HepG2 (cell line): ENCODE results near the gene TET3. TPM values are rescaled to one million over a fixed set of nuclear protein-coding genes. Genes with fewer than 3 reads are reported as not detected.

Experiments
- ATAC-seq: fragments of 200-7000 bp; cut with Tn5 transposase; 3 replicates; pipeline ENCODE4 v1.9.1; 2020; ENCODE audit warnings: mild to moderate bottlenecking, moderate library complexity
- BruUV-seq: library from RNA; stranded (reverse); fragments of 400-500 nt; replicated peaks from 2 replicates; lab custom pipeline; 2021; lab: Mats Ljungman, UMichigan
- CTCF ChIA-PET: fragments of 300-600 bp; formaldehyde crosslinking; extraction: SDS; loops from one replicate; lab custom pipeline; 2021; ENCODE audit warnings: low total read pairs, inconsistent platforms, low intra/inter-chr PET ratio; lab: Yijun Ruan, JAX
- POLR2A ChIA-PET: fragments of 350-600 bp; sonication (Branson Sonifier 250); formaldehyde crosslinking; loops from one replicate; lab custom pipeline; 2020; ENCODE audit warnings: antibody characterized with exemption, inconsistent platforms; lab: Yijun Ruan, JAX
- DNase-seq: peaks from one replicate; pipeline ENCODE4 v3.0.0-alpha.2; 2015; ENCODE audit warnings: low spot score
- FAIRE-seq: peaks from 3 replicates; lab custom pipeline; 2011; peaks lifted over from hg19 to GRCh38; lab: Jason Lieb, UNC
- H2AFZ ChIP-seq: one replicate; pipeline ENCODE4 v1.6.1; 2011; ENCODE audit warnings: low read length, inconsistent platforms
- H3K27ac ChIP-seq: fragments of 300-600 bp; 3 replicates; pipeline ENCODE4 v1.8.0; 2011; ENCODE audit warnings: mixed run types, mild to moderate bottlenecking, mixed read lengths, low read length, inconsistent platforms; ENCODE audit not compliant: insufficient read depth; ENCODE audit errors: extremely low read length
- H3K27me3 ChIP-seq, 2 experiments: fragments of 200-600 bp in 1 of 2; 2 replicates in 1 of 2; 3 replicates in 1 of 2; pipeline versions ENCODE4 v1.6.0 to v1.8.0; 2011; ENCODE audit warnings: low read length in 2 of 2, mild to moderate bottlenecking in 2 of 2, moderate library complexity in 2 of 2, inconsistent platforms in 1 of 2; ENCODE audit not compliant: insufficient read depth in 2 of 2, control insufficient read depth in 1 of 2
- H3K36me3 ChIP-seq, 2 experiments: fragments of 200-600 bp in 1 of 2; replicated peaks in 1 of 2; 2 replicates in 1 of 2; 3 replicates in 1 of 2; pipeline versions ENCODE4 v1.5.1 to v1.8.0; 2011; ENCODE audit warnings: low read length in 2 of 2, inconsistent platforms in 1 of 2; ENCODE audit not compliant: insufficient read depth in 2 of 2, control insufficient read depth in 1 of 2
- H3K4me1 ChIP-seq: 2 replicates; pipeline ENCODE4 v1.5.1; 2012; ENCODE audit warnings: low read length, inconsistent platforms; ENCODE audit not compliant: insufficient read depth
- H3K4me2 ChIP-seq: 2 replicates; pipeline ENCODE4 v1.6.0; 2011; ENCODE audit warnings: low read depth, low read length, inconsistent platforms
- H3K4me3 ChIP-seq, 3 experiments: fragments of 200-600 bp in 1 of 3; sonication (generic), shearing (Covaris generic) in 1 of 3; replicated peaks in 1 of 3; 2 replicates each; pipeline ENCODE4 v1.5.1; 2011 to 2016; ENCODE audit warnings: low read length in 3 of 3, inconsistent platforms in 2 of 3, low read depth in 2 of 3, mild to moderate bottlenecking in 2 of 3, control low read depth in 1 of 3, mixed read lengths in 1 of 3; ENCODE audit not compliant: insufficient read depth in 1 of 3
- H3K79me2 ChIP-seq: one replicate; pipeline ENCODE4 v1.6.1; 2011; ENCODE audit warnings: low read length, inconsistent platforms; ENCODE audit not compliant: insufficient read depth
- H3K9ac ChIP-seq: 2 replicates; pipeline ENCODE4 v1.6.0; 2011; ENCODE audit warnings: mild to moderate bottlenecking, low read depth, low read length, inconsistent platforms; ENCODE audit not compliant: insufficient read depth
- H3K9me3 ChIP-seq: 2 replicates; pipeline ENCODE4 v1.5.1; 2012; ENCODE audit warnings: mild to moderate bottlenecking, low read length
- H4K20me1 ChIP-seq: 2 replicates; pipeline ENCODE4 v1.6.0; 2011; ENCODE audit warnings: inconsistent platforms, mild to moderate bottlenecking, low read length, moderate library complexity; ENCODE audit not compliant: insufficient read depth
- ATF7-NPFF ChIP-seq: sonication (generic); formaldehyde crosslinking; IDR thresholded peaks from 2 replicates; pipeline ENCODE4 v1.8.1; 2023; ENCODE audit warnings: mild to moderate bottlenecking, low read depth, missing genetic modification reagents, moderate library complexity
- FOXO1 ChIP-seq: sonication (generic); formaldehyde crosslinking; IDR thresholded peaks from 2 replicates; pipeline ENCODE4 v1.4.0; 2020; ENCODE audit warnings: missing genetic modification reagents
- FOXP1 ChIP-seq, 2 experiments: fragments of 450-650 bp in 1 of 2; IDR thresholded peaks; 2 replicates each; pipeline ENCODE4 v1.6.1; 2017 to 2018; ENCODE audit warnings: antibody characterized with exemption in 1 of 2
- JARID2 ChIP-seq: sonication (generic); formaldehyde crosslinking; IDR thresholded peaks from 2 replicates; pipeline ENCODE4 v1.8.1; 2023; ENCODE audit warnings: missing genetic modification reagents, inconsistent platforms; ENCODE audit not compliant: insufficient replicate concordance
- KDM5B ChIP-seq: sonication (generic); formaldehyde crosslinking; IDR thresholded peaks from 2 replicates; pipeline ENCODE4 v1.4.0; 2020; ENCODE audit warnings: missing genetic modification reagents, mild to moderate bottlenecking, borderline replicate concordance
- MXD1 ChIP-seq: sonication (generic); formaldehyde crosslinking; IDR thresholded peaks from 2 replicates; pipeline ENCODE4 v1.4.0; 2020; ENCODE audit warnings: mild to moderate bottlenecking, missing genetic modification reagents
- PHF8 ChIP-seq: sonication (generic); formaldehyde crosslinking; IDR thresholded peaks from 2 replicates; pipeline ENCODE4 v1.5.0; 2020; ENCODE audit warnings: missing genetic modification reagents
- SP1 ChIP-seq, 2 experiments: fragments of 450-650 bp in 1 of 2; sonication (generic) in 1 of 2; formaldehyde crosslinking in 1 of 2; IDR thresholded peaks; 2 replicates each; pipeline versions ENCODE4 v1.4.0 to v1.6.1; 2016 to 2020; ENCODE audit warnings: missing genetic modification reagents in 1 of 2
- TCF12 ChIP-seq, 2 experiments: fragments of 450-650 bp in 1 of 2; sonication (generic) in 1 of 2; formaldehyde crosslinking in 1 of 2; IDR thresholded peaks; 2 replicates each; pipeline versions ENCODE4 v1.6.1 to v1.8.0; 2017 to 2022; ENCODE audit warnings: antibody characterized with exemption in 1 of 2, mild to moderate bottlenecking in 1 of 2, missing genetic modification reagents in 1 of 2, moderate library complexity in 1 of 2
- TP53 ChIP-seq: sonication (generic); formaldehyde crosslinking; conservative IDR thresholded peaks from 2 replicates; pipeline ENCODE4 v1.4.0; 2020; ENCODE audit warnings: missing genetic modification reagents
- ZFX ChIP-seq: sonication (generic); formaldehyde crosslinking; IDR thresholded peaks from 2 replicates; pipeline ENCODE4 v1.4.0; 2020; ENCODE audit warnings: mild to moderate bottlenecking, low read depth, missing genetic modification reagents, moderate library complexity
- ZMYM4 ChIP-seq: sonication (generic); formaldehyde crosslinking; IDR thresholded peaks from 2 replicates; pipeline ENCODE4 v1.8.1; 2023; ENCODE audit warnings: mild to moderate bottlenecking, missing genetic modification reagents
- ZNF574 ChIP-seq: sonication (generic); formaldehyde crosslinking; IDR thresholded peaks from 2 replicates; pipeline ENCODE4 v1.4.0; 2020; ENCODE audit warnings: missing genetic modification reagents
- ZNF781 ChIP-seq: sonication (generic); formaldehyde crosslinking; IDR thresholded peaks from 2 replicates; pipeline ENCODE4 v1.5.1; 2020; ENCODE audit warnings: borderline replicate concordance, mild to moderate bottlenecking, missing genetic modification reagents; ENCODE audit errors: not compliant biosample characterization
- ZNF841 ChIP-seq: sonication (generic); formaldehyde crosslinking; IDR thresholded peaks from 2 replicates; pipeline ENCODE4 v1.8.1; 2023; ENCODE audit warnings: missing genetic modification reagents, borderline replicate concordance
- WGBS: methylation state at CpG from one replicate; pipeline ENCODE4 v1.1.6; 2017; ENCODE audit warnings: low lambda C conversion rate; 5-methylcytosine and 5-hydroxymethylcytosine counted together
- in situ Hi-C: cut with HindIII; loops from 2 replicates; pipeline ENCODE4 v1.10.0; 2017; ENCODE audit warnings: low pct_unique_long_range_greater_than_20kb; ENCODE audit not compliant: extremely low pct_ligation_motif_present
- intact Hi-C: fragments of 100-400 bp; cut with micrococcal nuclease; formaldehyde crosslinking; loops from one replicate; pipeline ENCODE4 v1.10.0; 2022; ENCODE audit not compliant: unreplicated experiment
- polyA plus RNA-seq, 8 experiments: library from polyadenylated mRNA; depleted of rRNA in 3 of 8; stranded (reverse) in 7 of 8; unstranded in 1 of 8; fragments of >200 nt; fragmentation: Illumina TruSeq in 4 of 8; extraction: Trizol in 4 of 8; gene quantifications; 2 replicates each; pipeline versions ENCODE4 v1.2.1 to v1.2.3, GENCODE V29; 2011 to 2016; ENCODE audit warnings: low read depth in 4 of 8, missing spikeins in 1 of 8, mixed read lengths in 1 of 8; ENCODE audit not compliant: insufficient read depth in 1 of 8
- total RNA-seq, 5 experiments: library from RNA; depleted of rRNA; stranded (reverse); fragments of >200 nt; fragmentation: Illumina TruSeq; extraction: Trizol; gene quantifications; 2 replicates each; pipeline ENCODE4 v1.2.3, GENCODE V29; 2016; ENCODE audit warnings: low read depth in 1 of 5
- TF ChIP-seq, protein P1 (sequence below): sonication (generic); formaldehyde crosslinking; IDR thresholded peaks from 2 replicates; pipeline ENCODE4 v1.8.0; 2023; ENCODE audit warnings: mild to moderate bottlenecking, missing genetic modification reagents
- TF ChIP-seq, protein P2 (sequence below): sonication (generic); formaldehyde crosslinking; IDR thresholded peaks from 2 replicates; pipeline ENCODE4 v1.5.0; 2020; ENCODE audit warnings: mild to moderate bottlenecking, missing genetic modification reagents

The TET3 gene
- total and polyA plus RNA-seq, 2 of the 13 experiments (the other 11 are each of a cell fraction or from before 2014, with no cell fraction given): 4.3 to 6.8 TPM

DNA sequence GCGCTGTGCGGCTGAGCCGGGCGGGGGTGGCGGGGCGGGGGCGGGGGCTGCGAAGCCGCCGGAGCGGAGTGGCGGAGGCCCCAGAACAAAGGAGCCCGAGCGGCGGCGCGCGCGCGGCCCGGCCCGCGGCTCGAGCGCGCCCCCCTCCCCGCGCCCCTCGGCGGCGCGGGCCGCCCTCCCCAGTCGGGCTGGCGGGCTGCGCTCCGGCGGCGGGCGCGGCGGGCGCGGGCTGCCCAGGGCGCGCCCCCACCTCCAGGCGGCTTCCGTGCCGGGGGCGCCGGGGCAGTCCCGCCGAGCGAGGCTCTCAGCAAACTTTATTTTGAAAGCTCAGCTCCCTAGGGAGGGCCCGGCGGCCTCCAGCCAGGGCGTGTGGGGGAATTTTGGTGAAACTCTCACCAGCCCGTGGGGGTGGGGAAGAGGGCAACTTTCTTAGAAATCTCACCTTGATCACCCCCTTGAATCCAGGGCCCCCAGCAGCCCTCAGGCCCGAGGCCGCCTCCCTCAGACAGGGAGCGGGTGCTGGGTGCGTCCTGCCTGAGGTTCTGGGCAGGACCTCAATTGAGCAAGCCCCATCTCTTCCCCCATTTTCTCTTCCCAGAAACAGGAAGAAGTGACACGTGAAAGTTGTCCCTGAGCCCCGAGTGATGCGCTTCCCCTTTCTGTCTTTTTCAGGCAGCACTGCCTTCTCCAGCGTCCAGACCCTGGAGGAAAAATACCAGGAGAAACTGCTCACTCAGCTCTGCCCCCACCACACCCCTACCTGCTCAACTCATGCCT is 786 bp downstream of the TET3 start:
- Histone ChIP-seq H3K36me3 (peaks cover 4 to 19% of the 10 kb centered on the region in 2 experiments; a peak in 4 of 5 replicates), H3K9ac (peak overlapping the region; percentile 79), H4K20me1 (peaks cover 7% of the 10 kb centered on the region; the same call in 1 of the 2 replicates), H3K79me2 (peaks cover 49% of the 10 kb centered on the region), H3K4me3 (peak overlapping the region; percentile 67 to 80 (median 76)), H3K4me2 (peak overlapping the region; percentile 96), H3K4me1 (peaks cover 85% of the 10 kb centered on the region), H2AFZ (no peak overlapping the region), H3K27me3 (peaks cover 0 to 20% of the 10 kb centered on the region in 2 experiments; a peak in 1 of 5 replicates), H3K27ac (peak overlapping the region; percentile 75), H3K9me3 (no peaks in the 10 kb centered on the region)
- POLR2A ChIA-PET: interaction anchor here (1.5 kb wide), 1 partner anchor 157 kb away, joined by 6 read pairs; the partner anchor contains the start of gene STAMBP
- ATAC-seq (no peak; the same call in 2 of the 3 replicates), FAIRE-seq (no peak), DNase-seq (peak; percentile 31)
- BruUV-seq: no TSS peak
- intact Hi-C loops: no loop called here
- in situ Hi-C loops: no loop called here
- CTCF ChIA-PET: no interaction called here
- whole genome bisulfite sequencing: 6% methylated on average over 18 of the region's 66 CpGs
- TF ChIP-seq ZNF841 (CRISPR knock-in tag): no peak
- TF ChIP-seq, protein P1, sequence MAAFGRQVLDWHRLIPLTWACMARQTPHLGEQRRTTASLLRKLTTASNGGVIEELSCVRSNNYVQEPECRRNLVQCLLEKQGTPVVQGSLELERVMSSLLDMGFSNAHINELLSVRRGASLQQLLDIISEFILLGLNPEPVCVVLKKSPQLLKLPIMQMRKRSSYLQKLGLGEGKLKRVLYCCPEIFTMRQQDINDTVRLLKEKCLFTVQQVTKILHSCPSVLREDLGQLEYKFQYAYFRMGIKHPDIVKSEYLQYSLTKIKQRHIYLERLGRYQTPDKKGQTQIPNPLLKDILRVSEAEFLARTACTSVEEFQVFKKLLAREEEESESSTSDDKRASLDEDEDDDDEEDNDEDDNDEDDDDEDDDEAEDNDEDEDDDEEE: peak; percentile 75; the same call in 1 of the 2 replicates
- TF ChIP-seq JARID2: no peak
- TF ChIP-seq MXD1 (CRISPR knock-in tag): 0 out of 2 replicates have a peak, but pooled peaks have one; percentile 46
- TF ChIP-seq ZNF781 (CRISPR knock-in tag): peak; percentile 16
- peak; percentile 62; the same call in 1 of the 2 replicates for TF ChIP-seq KDM5B (CRISPR knock-in tag)
- peak; percentile 44 for TF ChIP-seq PHF8 (CRISPR knock-in tag)
- TF ChIP-seq TP53 (CRISPR knock-in tag): no peak
- TF ChIP-seq SP1 (IDR thresholded peaks at IDR 0.05): no peak
- no peak for TF ChIP-seq SP1 (CRISPR knock-in tag; IDR thresholded peaks at IDR 0.05)
- TF ChIP-seq TCF12 (IDR thresholded peaks at IDR 0.05): no peak
- no peak for TF ChIP-seq TCF12 (CRISPR knock-in tag; IDR thresholded peaks at IDR 0.05)
- TF ChIP-seq ZNF574: 0 out of 2 replicates have a peak, but pooled peaks have one; percentile 20
- peak; percentile 29; the same call in 1 of the 2 replicates for TF ChIP-seq ZFX (CRISPR knock-in tag)
- no peak for TF ChIP-seq FOXO1 (CRISPR knock-in tag)
- 0 out of 2 replicates have a peak, but pooled peaks have one; percentile 38 for TF ChIP-seq ZMYM4
- TF ChIP-seq FOXP1 (IDR thresholded peaks at IDR 0.05): no peak
- TF ChIP-seq FOXP1 (CRISPR knock-in tag; IDR thresholded peaks at IDR 0.05): no peak
- TF ChIP-seq, protein P2, sequence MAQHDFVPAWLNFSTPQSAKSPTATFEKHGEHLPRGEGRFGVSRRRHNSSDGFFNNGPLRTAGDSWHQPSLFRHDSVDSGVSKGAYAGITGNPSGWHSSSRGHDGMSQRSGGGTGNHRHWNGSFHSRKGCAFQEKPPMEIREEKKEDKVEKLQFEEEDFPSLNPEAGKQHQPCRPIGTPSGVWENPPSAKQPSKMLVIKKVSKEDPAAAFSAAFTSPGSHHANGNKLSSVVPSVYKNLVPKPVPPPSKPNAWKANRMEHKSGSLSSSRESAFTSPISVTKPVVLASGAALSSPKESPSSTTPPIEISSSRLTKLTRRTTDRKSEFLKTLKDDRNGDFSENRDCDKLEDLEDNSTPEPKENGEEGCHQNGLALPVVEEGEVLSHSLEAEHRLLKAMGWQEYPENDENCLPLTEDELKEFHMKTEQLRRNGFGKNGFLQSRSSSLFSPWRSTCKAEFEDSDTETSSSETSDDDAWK (CRISPR knock-in tag): no peak
- TF ChIP-seq ATF7-NPFF (CRISPR knock-in tag): no peak
